ENCODE data around the gene PTF1A.

DNA sequence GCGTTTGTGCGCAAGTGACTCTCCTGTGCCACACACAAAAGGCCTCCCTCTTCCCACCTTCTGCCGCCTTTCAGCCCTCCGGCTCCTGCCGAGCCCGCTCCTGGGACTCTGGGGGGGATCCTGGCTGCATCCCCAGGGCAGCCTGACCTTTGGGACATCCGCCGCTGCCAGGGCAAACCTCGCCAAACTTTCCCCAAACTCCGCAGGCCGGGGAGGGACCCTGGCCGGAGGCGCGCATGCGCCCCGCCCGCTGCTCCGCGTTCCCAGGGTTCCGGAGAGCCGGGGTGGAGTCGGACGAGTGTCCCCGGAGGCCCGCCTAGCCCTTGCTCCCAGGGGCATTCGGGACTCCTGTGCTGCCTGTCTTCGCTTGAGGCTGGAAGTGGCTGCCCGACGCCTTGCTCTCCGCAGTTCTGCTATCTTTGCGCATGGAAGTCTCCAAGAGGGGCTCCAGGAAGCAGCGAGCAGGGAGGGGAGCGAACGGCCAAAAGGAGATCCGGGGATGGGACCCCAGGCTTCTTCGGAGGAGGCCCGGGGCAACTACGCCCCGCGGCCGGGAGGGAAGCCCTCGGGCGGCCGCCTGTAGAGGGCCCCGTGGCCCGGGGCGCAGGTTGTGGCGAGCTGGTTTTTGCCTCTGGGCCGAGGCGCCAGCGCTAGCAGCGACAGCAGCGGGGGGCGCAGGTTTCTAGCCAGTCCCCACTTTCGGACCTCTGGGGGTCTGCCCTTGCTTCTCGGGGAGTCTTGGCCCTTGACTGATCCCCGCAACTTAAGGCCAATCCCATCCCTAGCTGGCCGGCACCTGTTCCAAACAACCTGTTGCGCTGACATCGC is 7.0 kb downstream of the PTF1A start:
- TF ChIP-seq CTCF (IDR thresholded peaks at IDR 0.05) (peak in 1 of 7 experiments; percentile 15), POLR2A (IDR thresholded peaks at IDR 0.05) (peak; percentile 69 to 90 (median 88))
